Measurements from ENCODE around the gene ICA1.

DNA sequence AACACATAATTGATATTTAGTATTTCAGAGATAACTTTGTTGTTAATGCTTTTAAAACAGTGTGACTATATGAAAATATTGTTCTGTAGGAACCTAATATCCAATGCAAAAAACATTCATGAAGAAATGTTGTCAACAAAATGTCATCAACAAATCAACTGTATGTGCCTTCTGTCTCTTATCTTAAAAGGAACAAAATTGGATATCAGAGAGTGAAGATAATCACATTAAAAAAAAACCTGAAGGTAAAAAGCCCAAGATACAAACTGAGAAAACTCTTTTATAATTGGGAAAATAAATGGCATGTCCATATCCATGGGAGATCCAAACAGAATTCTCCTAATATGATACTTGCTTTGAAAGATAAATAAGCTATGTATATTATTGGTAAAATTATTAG lies 33.9 kb downstream of the ICA1 start:
- TF ChIP-seq, protein P1, sequence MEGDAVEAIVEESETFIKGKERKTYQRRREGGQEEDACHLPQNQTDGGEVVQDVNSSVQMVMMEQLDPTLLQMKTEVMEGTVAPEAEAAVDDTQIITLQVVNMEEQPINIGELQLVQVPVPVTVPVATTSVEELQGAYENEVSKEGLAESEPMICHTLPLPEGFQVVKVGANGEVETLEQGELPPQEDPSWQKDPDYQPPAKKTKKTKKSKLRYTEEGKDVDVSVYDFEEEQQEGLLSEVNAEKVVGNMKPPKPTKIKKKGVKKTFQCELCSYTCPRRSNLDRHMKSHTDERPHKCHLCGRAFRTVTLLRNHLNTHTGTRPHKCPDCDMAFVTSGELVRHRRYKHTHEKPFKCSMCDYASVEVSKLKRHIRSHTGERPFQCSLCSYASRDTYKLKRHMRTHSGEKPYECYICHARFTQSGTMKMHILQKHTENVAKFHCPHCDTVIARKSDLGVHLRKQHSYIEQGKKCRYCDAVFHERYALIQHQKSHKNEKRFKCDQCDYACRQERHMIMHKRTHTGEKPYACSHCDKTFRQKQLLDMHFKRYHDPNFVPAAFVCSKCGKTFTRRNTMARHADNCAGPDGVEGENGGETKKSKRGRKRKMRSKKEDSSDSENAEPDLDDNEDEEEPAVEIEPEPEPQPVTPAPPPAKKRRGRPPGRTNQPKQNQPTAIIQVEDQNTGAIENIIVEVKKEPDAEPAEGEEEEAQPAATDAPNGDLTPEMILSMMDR (IDR thresholded peaks at IDR 0.05): no peak
- TF ChIP-seq EZH2 (IDR thresholded peaks at IDR 0.05) (no peak), EZH2phosphoT487 (IDR thresholded peaks at IDR 0.05) (no peak)

Data from neural progenitor cell (in vitro differentiated cells).